HAP-1 (cell line): ENCODE results near the gene ENTREP3.

Experiments used
- DNase-seq, 2 experiments: peaks; one replicate each; pipeline ENCODE4 v3.0.0-alpha.2; 2016 to 2020; ENCODE audit warnings: low spot score in 2 of 2
- H3K27me3 ChIP-seq: fragments of 250-450 bp; sonication (Bioruptor Pico); 2 replicates; pipeline ENCODE4 v1.5.1; 2020; ENCODE audit warnings: low read depth, mild to moderate bottlenecking, moderate library complexity
- H3K36me3 ChIP-seq: fragments of 250-450 bp; sonication (Bioruptor Pico); replicated peaks from 2 replicates; pipeline ENCODE4 v1.5.1; 2020; ENCODE audit warnings: mild to moderate bottlenecking
- H3K4me1 ChIP-seq: fragments of 250-450 bp; sonication (Bioruptor Pico); 2 replicates; pipeline ENCODE4 v1.5.1; 2020; ENCODE audit warnings: mild to moderate bottlenecking
- H3K4me3 ChIP-seq: fragments of 250-450 bp; sonication (Bioruptor Pico); 2 replicates; pipeline ENCODE4 v1.5.1; 2020; ENCODE audit warnings: mild to moderate bottlenecking, moderate library complexity
- H3K9me3 ChIP-seq: fragments of 250-450 bp; sonication (Bioruptor Pico); 2 replicates; pipeline ENCODE4 v1.5.1; 2020; ENCODE audit warnings: mild to moderate bottlenecking, moderate library complexity
- in situ Hi-C: fragments of 300-500 bp; cut with MboI; formaldehyde crosslinking; loops from 3 replicates; pipeline ENCODE4 v1.14.3; 2020; ENCODE audit warnings: low sequenced_read_pairs, inconsistent platforms, mixed read lengths

Gene ENTREP3

GRCh38 chr1:155287987-155288543 lies 32.8 kb upstream of the ENTREP3 start:
- Histone ChIP-seq H3K36me3 (0 out of 2 replicates have a peak, but pooled peaks cover 4% of the 10 kb centered on the region), H3K4me3 (no peak overlapping the region), H3K27me3 (0 out of 2 replicates have a peak, but pooled peaks cover under 1% of the 10 kb centered on the region), H3K4me1 (no peaks in the 10 kb centered on the region), H3K9me3 (no peaks in the 10 kb centered on the region)
- DNase-seq, result no peak
- in situ Hi-C loops, result no loop called here

DNA sequence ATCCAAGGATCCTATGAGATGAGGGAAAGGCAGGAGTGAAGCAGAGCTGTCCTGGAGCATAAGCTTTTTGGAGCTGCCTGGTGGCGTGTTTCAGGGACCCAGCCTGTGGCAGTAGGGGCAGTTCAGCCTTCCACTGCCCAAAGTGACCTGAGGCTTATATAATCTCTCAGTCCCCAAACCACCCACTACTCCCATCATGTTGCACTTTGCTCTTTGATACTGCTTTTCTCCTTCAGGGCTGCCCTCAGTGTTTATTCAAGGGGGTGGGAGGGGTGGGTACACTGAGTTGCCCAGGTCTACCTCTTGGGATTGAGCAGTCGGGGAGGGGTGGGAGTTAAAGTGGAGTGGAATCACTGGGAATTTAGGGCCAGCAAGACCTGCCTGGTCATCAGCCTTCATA lies 31.3 kb upstream of the ENTREP3 start:
- no peaks in the 10 kb centered on the region for H3K27me3 ChIP-seq
- no peak for DNase-seq
- no peak overlapping the region for H3K4me3 ChIP-seq
- no peaks in the 10 kb centered on the region for H3K9me3 ChIP-seq
- H3K36me3 ChIP-seq, result 0 out of 2 replicates have a peak, but pooled peaks cover 4% of the 10 kb centered on the region
- in situ Hi-C loops, result no loop called here
- no peaks in the 10 kb centered on the region for H3K4me1 ChIP-seq

DNA sequence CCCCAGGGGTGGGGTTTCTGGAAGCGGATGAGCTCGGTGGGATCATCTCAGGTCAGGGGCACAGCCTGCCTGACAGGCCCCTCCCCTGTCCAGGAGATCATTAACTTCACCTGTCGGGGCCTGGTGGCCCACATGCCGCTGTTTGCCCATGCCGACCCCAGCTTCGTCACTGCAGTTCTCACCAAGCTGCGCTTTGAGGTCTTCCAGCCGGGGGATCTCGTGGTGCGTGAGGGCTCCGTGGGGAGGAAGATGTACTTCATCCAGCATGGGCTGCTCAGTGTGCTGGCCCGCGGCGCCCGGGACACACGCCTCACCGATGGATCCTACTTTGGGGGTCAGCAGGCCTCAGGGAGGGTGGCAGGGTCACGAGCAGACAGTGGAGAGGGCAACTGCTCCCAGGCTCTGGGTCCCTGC lies 30.4 kb upstream of the ENTREP3 start:
- Histone ChIP-seq H3K36me3 (0 out of 2 replicates have a peak, but pooled peaks cover 4% of the 10 kb centered on the region), H3K4me1 (no peaks in the 10 kb centered on the region), H3K27me3 (no peaks in the 10 kb centered on the region), H3K4me3 (no peak overlapping the region), H3K9me3 (no peaks in the 10 kb centered on the region)
- DNase-seq, result no peak
- in situ Hi-C loops, result no loop called here

- H3K4me3 ChIP-seq, result no peak overlapping the region
- H3K9me3 ChIP-seq, result no peaks in the 10 kb centered on the region
- H3K27me3 ChIP-seq, result no peaks in the 10 kb centered on the region
- H3K4me1 ChIP-seq, result no peaks in the 10 kb centered on the region
- H3K36me3 ChIP-seq, result 0 out of 2 replicates have a peak, but pooled peaks cover 4% of the 10 kb centered on the region
- in situ Hi-C loops, result no loop called here
- no peak for DNase-seq
Measured at GRCh38 chr1:155285063-155285462, 29.8 kb upstream of the ENTREP3 start.

GRCh38 chr1:155284476-155284875 lies 29.2 kb upstream of the ENTREP3 start:
- no peak for DNase-seq
- 0 out of 2 replicates have a peak, but pooled peaks cover 4% of the 10 kb centered on the region for H3K36me3 ChIP-seq
- no peaks in the 10 kb centered on the region for H3K4me1 ChIP-seq
- in situ Hi-C loops, result no loop called here
- H3K27me3 ChIP-seq, result no peaks in the 10 kb centered on the region
- H3K4me3 ChIP-seq, result no peak overlapping the region
- no peaks in the 10 kb centered on the region for H3K9me3 ChIP-seq

DNA sequence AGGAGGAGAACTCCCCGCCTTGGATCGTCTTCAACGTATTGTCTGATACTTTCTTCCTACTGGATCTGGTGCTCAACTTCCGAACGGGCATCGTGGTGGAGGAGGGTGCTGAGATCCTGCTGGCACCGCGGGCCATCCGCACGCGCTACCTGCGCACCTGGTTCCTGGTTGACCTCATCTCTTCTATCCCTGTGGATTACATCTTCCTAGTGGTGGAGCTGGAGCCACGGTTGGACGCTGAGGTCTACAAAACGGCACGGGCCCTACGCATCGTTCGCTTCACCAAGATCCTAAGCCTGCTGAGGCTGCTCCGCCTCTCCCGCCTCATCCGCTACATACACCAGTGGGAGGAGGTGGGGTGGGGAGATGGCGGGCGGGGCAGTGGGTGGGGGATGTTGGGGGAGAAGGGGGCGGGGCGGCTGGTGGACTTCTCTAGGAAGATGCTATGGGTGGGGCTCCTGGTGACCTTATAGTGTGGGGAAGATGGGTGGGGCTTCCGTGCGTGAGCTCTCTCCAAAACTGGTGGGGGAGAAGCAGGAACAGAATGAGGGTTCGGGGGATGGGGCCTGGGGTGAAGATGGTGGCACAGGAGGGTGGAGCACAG lies 27.3 kb upstream of the ENTREP3 start:
- Histone ChIP-seq H3K4me1 (peaks cover 9% of the 10 kb centered on the region), H3K4me3 (no peak overlapping the region), H3K36me3 (0 out of 2 replicates have a peak, but pooled peaks cover 4% of the 10 kb centered on the region), H3K27me3 (no peaks in the 10 kb centered on the region), H3K9me3 (no peaks in the 10 kb centered on the region)
- peak in 1 of 2 experiments; percentile 27 for DNase-seq
- in situ Hi-C loops, result no loop called here

DNA sequence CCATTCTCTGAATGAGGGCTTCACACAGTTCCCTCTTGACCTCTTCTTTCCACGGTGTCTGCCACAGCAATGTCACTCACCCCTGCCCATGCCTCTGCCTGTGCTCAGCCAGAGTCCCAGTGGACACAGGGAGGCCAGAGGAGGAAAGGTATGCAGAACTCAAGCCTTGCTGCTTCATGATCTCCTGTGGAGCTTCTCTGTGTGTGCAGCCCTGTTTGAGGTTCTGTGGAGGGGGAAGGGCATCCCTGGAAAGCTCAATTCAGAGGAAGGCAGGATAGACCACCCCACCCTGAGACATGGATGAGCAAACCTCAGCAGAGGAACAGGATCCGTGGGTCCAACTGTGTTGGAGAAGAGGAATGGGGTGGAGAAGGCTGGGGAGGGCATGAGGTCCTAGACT lies 24.0 kb upstream of the ENTREP3 start:
- H3K4me3 ChIP-seq, result no peak overlapping the region
- DNase-seq, result no peak
- H3K27me3 ChIP-seq, result no peaks in the 10 kb centered on the region
- peaks cover 13% of the 10 kb centered on the region for H3K4me1 ChIP-seq
- in situ Hi-C loops, result no loop called here
- no peaks in the 10 kb centered on the region for H3K9me3 ChIP-seq
- H3K36me3 ChIP-seq, result 0 out of 2 replicates have a peak, but pooled peaks cover 4% of the 10 kb centered on the region

- Histone ChIP-seq H3K4me3 (peak overlapping the region; percentile 58), H3K4me1 (peaks cover 17% of the 10 kb centered on the region), H3K36me3 (0 out of 2 replicates have a peak, but pooled peaks cover 2% of the 10 kb centered on the region), H3K27me3 (no peaks in the 10 kb centered on the region), H3K9me3 (no peaks in the 10 kb centered on the region)
- in situ Hi-C loops, result no loop called here
- no peak for DNase-seq
Measured at GRCh38 chr1:155278689-155279160, 23.4 kb upstream of the ENTREP3 start.

DNA sequence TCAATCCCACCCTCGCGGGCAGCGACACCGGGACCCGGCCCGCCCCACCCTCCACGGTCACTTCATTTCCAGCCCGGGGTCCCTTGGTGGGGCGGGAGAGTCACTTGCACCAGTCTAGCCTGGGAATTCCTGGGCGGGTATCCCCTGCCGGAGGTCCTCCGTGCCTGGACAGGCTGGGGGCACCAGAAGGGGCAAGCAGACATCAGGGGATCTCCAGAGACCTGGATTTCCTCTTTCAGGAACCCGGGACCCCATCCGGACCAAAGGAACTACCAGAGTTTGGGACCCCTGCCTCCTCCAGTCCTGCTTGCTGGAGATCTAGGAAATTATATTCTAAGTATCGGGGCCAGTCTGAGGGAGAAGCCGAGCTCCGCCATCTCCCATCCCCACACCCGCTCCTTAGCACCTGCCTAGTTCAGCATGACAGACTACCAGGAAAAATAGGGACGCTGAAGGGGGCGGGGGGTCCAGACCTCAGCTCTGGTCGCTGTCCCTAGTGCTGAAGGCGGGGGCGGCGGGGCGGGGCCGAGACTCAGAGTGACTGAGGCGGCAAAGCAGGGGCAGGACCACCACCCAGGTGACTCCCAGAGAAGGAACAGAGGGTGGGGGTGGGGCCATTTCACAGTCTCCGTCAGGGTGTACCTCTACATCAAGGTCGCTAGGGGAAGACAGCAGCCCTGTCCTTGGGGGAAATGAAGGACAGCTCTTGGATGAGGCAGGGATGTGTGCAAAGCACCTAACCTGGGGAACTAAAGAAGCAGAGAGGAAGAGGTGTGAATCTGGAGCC lies 22.8 kb upstream of the ENTREP3 start:
- H3K9me3 ChIP-seq, result no peaks in the 10 kb centered on the region
- no peaks in the 10 kb centered on the region for H3K36me3 ChIP-seq
- in situ Hi-C loops, result no loop called here
- DNase-seq, result peak; percentile 46 to 91
- no peaks in the 10 kb centered on the region for H3K27me3 ChIP-seq
- H3K4me1 ChIP-seq, result peaks cover 19% of the 10 kb centered on the region
- peak overlapping the region; percentile 58 for H3K4me3 ChIP-seq

DNA sequence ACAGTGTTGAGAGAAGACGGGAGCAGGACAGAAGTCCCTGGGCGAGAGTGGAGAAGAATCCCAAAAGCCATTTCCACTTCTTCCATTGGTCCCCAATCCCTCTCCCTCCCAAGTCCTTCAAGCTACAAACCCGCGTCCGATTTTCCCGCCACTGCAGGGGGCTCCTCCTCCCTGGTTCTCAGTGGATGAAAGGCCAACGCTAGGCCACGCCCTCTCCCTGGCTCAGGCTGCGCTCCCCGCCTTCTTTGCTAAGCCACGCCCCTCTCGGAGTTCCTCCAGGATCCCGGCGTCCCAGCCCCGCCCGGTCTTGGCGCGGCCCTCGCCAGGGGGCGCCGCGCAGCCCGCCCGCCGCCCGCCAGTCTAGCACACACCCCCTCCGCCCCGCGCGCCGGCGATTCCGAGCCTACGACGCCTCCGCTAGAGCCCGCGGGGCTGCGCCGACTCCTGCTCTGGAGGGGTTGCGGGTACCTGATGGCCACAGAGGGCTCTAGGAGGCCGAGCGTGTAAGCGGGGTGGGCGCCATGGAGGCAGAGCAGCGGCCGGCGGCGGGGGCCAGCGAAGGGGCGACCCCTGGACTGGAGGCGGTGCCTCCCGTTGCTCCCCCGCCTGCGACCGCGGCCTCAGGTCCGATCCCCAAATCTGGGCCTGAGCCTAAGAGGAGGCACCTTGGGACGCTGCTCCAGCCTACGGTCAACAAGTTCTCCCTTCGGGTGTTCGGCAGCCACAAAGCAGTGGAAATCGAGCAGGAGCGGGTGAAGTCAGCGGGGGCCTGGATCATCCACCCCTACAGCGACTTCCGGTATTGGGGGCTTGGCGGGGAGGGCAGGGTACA lies 22.0 kb upstream of the ENTREP3 start, which contains the start of gene HCN3:
TSS of gene HCN3 (plus strand) at position 394 of the 832 bp plus-strand sequence. CDS start at position 522, 128 bp downstream.
- H3K4me1 ChIP-seq, result peaks cover 19% of the 10 kb centered on the region
- in situ Hi-C loops, result no loop called here

GRCh38 chr1:155273343-155274245 lies 18.3 kb upstream of the ENTREP3 start, which contains the start of gene CLK2:
CLK2 (minus strand) TSS chr1:155273504; CDS start chr1:155270977, 2,527 bp downstream.
- Histone ChIP-seq H3K4me1 (peaks cover 14% of the 10 kb centered on the region), H3K4me3 (peak within 1 kb of the TSS; percentile 62), H3K27me3 (no peaks in the 10 kb centered on the region), H3K36me3 (peaks cover 35% of the 10 kb centered on the region), H3K9me3 (no peaks in the 10 kb centered on the region)
- DNase-seq, result peak; percentile 97 to 99
- in situ Hi-C loops, result loop anchor here (5.0 kb wide), 1 partner anchor 34 kb away; the partner anchor contains the start of gene FDPS

More for the DNA sequence above, 22.0 kb upstream of the ENTREP3 start, which contains the start of gene HCN3:
- Histone ChIP-seq H3K4me3 (peak within 1 kb of the TSS; percentile 58), H3K27me3 (no peaks in the 10 kb centered on the region), H3K36me3 (no peaks in the 10 kb centered on the region; the same call in 1 of the 2 replicates), H3K9me3 (no peaks in the 10 kb centered on the region)
- DNase-seq, result peak; percentile 95 to 100
